ENCODE results near the gene PPM1A. TPM values are rescaled to one million over a fixed set of nuclear protein-coding genes. Genes with fewer than 3 reads are reported as not detected.

The PPM1A gene
- total RNA-seq, 1 donor from 2014 or later, result 29.6 TPM

DNA sequence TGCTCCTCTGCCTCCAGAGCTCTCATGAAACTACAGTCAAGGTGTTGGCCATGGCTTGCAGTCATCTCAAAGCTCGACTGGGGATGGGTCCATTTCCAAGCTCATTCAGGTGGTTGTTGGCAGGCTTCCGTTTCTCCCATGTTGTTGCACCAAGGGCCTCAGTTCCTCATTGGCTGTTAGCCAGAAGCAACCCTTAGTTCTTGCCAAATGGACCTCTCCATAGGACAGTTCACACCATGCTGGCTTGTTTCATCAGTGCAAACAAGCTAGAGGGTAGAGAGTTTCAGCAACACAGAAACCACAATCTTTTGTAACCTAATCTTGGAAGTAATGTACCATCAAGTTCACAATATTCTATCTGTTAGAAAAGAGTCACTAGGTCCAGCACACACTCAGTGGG, 22.7 kb upstream of the PPM1A start:
- no peak for DNase-seq (ENCODE audit: low read depth)

DNA sequence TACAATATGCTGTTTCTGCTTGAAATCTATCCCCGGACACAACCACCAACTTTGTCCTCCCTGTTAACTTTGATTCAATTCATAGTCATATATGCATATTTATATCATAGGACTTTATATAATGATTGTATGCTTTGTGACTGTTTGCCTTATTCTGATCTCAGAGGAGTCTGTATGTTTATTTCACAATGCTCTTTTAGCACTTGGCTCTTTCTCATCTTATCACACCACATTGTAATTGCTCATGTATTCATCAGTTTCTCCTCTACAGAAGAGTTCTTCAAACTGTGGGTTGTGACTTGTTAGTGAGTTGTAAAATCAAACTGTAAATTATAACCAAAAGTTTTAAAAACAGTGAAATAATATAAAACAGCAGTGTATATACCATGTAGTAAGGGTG, 21.7 kb upstream of the PPM1A start:
- DNase-seq (ENCODE audit: low read depth), result no peak

DNA sequence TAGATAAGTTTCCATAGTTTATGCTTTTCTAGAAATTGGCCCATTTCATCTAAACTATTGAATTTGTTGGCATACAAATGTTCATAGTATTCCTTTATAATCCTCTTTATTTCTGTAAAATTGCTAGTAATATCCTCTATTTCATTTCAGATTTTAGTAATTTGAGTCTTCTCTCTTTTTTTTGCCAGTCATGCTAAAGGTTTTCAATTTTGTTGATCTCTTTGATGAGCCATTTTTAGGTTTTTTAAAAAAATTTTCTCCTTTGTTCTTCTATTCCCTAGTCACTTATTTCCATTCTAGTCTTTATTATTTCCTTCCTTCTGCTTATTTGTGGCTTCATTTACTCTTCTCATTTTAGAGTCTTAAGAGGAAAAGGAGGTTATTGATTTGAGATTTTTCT, 19.4 kb upstream of the PPM1A start:
- no peak for DNase-seq (ENCODE audit: low read depth)

DNA sequence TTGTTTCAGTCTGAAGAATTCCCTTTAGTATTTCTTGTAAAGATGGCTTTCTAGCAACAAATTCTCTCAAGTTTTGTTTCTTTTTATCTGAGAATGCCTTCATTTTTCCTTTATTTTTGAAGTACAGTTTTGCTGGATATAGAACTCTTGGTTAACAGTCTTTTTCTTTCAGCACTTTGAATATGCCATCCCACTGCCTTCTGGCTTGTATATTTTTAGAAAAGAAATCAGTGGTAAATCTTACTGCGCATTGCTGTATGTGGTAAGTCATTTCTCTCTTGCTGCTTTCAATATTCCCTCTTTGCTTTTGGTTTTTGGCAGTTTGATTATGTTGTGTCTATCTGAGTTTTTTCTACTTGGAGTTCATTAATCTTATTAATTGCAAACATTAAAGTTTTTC, 16.8 kb upstream of the PPM1A start:
- DNase-seq (ENCODE audit: low read depth), result no peak

DNA sequence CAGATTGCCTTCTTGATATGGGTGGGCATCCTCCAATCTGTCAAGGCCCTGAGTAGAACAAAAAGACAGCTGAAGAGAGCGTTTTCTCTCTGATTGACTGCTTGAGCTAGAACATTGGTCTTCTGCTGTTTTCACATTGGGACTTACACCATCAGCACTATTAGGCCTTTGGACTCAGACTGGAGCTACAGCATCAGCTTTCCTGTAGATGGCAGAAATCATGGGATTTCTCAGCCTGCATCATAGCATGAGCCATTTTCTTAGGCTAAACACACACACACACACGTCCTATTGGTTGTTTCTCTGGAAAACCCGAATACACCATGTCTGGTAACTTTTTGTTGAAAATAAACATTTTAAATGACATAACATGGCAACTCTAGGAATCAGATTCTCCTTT, 15.8 kb upstream of the PPM1A start:
- no peak for DNase-seq (ENCODE audit: low read depth)

DNA sequence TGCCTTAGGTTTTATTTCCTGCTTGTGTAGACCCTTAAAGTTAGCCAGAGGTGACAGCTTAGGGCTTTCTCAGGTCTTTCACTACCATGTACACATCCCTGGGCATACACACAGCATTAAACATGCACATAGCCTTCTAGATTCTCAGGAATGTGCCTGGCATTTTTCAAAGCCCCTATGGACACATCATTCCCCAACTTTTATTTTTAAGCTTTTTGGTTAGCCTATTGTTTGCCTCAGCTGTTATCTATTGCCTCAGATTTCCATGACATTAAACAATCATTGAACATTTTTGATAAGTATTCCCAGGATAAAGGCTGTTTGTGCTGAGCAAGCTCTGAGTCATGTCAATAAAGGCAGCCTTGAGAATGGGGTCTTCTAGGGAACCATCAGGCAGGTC, 15.1 kb upstream of the PPM1A start:
- no peak for DNase-seq (ENCODE audit: low read depth)

DNA sequence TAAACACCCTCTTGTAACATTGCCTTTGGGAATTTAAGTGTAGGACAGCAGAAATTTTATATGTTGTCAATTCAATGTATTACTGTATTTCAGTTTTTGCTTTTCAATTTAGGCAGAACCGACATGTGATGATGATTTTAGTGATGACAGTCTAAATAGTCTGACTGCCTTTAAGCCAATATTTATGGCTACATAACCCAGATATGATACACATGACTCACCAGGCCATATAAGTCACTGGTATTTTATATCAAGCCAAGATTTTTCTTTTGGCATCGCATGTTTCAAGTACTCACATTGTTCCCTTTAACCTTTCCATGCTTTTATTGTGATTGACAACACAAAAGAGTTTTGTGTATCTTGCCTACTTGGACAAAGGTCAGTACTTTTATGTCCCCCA, 13.6 kb upstream of the PPM1A start:
- DNase-seq (ENCODE audit: low read depth), result no peak

DNA sequence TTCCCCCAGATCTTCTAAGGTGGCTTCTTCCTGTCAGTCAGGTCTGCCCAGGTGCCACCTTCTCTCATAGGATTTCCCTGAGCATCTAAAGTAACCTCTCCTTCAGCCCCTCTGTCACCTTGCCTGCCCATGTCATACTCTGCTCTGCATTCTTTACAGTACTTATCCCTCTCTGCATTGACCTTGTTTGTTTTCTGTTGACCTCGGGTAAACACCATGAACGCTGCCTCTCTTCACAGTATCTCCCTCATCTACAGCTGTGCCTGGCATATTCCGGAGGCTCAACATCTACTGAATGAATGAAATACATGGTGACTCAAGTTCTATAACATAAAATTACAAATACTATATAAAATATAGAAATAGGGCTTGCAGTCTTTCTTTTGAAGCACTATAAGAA, 10.1 kb upstream of the PPM1A start:
- DNase-seq (ENCODE audit: low read depth), result no peak

DNA sequence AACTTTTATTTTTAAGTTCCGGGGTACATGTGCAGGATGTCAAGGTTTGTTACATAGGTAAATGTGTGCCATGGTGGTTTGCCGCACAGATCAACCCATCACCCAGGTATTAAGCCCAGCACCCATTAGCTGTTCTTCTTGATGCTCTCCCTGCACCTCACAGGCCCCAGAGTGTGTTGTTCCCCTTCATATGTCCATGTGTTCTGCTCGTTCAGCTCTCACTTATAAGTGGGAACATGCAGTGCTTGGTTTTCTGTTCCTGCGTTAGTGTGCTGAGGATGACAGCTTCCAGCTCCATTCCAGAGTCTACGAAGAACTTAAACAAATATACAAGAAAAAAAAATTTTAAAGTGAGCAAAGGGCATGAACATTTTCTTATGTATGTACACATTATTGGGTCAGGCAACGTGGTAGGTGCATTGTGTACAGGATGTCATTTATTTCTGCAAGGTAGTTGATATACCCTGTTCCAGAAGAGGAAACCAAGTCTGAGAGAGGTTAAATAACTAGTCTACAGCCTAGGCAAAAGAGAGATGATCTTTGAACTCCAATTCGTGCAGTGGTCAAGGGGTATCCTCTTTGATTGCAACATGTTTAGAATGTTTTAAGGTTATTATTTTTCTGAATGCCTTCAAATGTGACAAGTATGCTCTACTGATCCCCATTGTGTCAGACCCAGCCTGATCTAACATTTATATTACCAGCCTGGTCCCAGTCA, 8.7 kb upstream of the PPM1A start:
- no peak for DNase-seq (ENCODE audit: low read depth)

DNA sequence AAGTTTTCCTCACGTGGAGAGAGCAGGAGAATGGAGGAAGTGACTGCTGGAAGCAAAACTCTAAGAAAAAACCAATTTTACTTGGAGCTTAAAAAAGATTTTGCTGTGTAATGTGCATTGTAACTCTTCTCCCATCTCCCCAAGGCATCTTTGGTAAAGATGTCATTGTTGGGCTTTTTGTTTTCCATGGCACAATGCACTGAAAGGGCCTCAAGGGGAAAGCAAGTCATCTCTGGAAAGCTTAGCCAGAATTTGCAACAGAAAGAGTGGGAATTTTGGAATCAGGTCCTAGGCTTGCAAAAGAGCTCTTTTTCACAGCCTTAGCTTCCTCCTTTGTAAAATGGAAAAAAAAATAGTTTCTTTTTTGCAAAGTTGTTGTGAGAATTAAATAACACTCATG, 7.9 kb upstream of the PPM1A start:
- DNase-seq (ENCODE audit: low read depth), result no peak

DNA sequence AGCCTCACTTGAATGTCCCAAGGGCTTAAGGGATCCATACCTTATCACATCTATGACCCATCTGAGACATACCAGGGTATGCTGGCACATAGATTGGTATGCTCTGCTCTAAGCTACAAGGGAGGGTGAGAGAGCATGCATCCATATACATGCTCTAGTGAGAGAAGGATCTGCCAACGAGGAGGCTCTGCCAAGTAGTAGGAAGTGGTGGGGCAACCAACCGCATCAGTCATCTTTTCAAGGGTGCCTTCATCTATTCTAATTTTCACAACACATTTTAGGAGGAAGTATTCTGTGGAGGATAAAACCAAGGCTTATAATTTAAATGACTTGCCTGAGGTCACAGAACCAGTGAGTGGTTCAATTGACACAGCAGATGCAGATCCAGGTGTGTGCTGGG, 6.6 kb upstream of the PPM1A start:
- no peak for DNase-seq (ENCODE audit: low read depth)

DNA sequence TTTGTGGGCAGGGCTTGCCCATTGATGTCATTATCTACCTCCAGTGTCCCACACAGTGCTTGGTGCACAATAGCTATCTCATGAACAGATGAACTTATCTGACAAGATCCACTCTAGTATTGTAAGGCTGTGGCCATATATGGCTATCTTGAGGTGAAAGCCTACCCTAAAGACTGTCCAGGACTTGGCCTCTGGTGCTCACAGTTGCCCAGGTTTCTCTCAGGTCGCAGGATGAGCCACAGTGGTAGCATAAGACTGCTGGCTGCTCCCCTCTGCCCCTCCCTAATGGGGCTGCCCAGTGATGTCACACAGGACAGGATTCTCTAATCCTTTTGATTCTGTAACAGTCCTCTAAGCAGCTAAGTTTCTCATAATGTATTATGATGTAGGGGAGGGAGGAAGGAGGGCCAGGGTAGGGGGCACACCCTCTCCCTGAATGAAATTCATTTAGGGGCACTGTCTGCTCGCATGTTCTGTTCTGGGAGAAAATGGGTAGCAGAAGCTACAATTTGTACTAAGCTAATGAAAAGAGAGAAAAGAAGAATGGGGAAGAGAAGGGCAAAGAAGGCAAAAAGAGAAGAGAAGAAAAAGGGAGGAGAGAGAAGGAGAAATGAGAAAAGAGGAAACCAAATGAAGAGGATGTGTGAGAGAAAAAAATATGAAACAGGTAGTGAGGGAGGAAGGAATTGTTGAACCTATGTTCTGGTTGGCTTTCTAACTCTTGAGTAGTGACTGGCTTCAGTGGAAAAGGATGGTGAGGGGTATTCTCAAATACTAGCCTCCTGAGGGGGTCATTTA, 3.4 kb upstream of the PPM1A start:
- DNase-seq (ENCODE audit: low read depth), result no peak

DNA sequence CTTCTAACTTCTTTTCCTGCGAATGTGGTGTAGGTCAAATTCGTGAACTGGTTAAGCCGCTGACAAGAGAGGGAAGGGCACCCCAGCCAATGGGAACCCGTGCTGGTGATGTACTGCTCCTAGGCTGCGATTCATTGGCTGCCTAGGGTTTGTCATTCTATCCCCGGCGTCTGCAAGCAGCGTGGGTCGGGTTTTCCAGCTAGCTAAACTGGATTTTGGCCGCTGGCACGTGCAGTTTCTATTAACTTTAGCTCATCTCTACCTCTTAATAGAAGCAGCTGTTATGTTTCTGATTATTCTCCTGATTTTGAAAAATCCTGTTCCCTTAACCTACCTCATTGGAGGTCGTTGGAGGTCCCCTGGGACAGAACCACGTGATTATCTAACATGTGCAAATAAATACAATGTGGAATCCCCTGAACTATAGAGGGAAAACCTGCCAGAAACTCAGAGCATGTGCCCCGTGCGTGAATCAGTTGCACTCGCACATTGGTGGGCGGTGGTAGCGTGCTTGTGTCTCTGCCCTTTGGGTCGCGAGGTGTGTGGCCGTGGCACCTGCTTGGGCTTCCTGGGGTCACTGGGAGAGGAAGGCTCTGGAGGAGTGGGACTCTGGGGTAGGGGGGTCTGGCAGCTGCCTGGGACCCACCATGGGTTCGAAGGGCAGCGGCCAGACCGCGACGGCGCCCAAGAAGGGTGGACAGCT, 876 bp upstream of the PPM1A start:
- DNase-seq (ENCODE audit: low read depth), result peak; percentile 95

DNA sequence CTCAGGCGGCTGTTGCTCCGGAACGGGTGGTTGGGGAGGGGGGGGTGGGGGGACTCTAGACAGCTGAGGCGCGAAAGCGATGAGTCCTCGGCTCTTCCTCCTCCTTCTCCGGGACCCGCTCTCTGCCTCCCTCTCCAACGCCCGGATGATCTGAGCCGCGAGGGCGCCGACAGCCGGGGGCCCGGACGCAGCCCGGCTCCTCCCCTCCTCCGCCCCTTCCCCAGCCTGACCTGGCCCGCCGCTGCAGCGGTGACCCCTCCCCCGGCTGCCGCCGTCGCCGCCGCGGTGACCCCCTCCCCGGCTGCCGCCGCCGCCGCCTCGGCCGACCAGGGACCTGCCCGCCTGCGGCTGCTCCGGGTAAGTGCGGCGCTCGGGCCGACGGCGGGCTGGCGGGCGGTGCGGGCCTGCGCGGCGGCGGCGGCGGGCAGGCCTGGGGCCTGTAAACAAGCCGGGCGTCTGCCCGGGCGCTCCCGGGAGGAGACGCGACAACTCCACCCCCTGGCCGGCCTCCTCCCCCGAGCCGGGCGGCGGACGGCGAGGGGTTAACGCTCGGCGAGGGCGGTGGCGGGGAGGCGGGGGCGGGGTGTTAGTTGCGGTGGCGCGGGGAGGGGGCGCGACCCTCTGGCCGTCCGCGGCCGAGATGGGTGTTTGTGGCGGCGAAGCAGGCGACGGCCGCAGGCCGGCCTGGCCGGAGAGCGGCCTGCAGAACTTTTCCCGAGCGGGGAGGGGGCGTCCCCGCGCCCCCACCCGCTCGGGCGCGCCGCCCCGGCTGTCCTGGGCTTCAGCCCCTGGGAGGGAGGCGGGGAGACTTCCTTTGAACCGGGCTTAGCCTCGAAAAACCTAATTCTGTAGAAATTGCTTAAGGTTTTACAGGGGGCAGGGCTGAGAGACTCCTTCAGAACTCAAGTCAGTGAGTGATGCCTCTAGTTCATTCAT, 568 bp downstream of the PPM1A start:
- DNase-seq (ENCODE audit: low read depth), result peak; percentile 73

DNA sequence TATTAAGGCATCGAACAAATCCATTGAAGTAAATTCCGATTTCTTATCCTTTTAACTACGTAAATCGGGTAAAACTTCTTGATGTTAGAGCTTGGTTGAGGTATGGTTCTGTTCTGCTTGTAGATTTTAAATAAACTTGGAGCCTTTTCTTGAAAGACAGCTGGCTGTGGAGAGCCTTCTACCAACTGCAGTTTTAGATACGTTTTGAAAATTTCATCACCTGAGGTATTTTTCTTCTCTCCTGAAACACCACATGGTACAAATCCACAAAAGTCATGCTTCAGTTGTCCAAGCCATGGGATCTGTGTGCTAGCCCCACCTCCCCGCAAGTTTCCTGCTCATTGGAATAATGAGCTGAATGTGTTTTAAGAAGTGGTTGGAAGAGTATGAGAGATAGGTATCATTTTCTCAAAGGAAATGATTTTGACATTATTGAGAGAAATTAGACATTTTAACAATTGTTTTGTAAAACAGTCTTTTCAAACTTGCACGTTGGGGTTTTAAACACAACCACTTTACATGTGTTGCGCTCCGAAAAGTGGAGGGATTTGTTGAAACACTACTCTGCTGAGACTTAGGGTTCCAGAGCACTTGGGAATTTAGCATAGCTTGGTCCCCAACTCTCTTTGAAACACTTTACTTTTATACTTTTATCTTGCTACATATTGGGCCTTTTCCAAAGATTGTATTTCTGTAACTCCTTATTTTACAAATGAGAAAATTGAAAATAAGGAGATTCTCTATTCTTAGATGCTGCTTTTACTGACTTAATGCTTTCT, 1.4 kb downstream of the PPM1A start:
- DNase-seq (ENCODE audit: low read depth), result peak; percentile 24

DNA sequence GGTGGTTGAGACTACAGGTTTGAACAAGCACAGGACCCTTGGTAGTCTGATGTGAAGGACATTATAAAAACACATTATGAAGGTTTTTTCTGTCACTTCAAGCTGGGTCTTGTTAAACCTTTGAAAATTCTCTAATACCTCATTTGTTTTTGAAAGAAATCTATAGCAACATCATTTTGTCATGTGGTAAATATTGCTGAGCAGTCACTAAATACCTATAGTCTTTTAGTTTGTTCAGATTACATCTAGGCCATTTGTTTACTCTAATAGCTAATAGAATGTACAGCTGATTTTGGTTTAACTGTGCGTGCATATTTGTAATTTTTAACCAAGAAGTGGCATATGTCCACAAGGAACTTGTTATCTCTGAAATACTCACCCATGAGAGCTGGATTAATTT, 2.9 kb downstream of the PPM1A start:
- DNase-seq (ENCODE audit: low read depth), result no peak

DNA sequence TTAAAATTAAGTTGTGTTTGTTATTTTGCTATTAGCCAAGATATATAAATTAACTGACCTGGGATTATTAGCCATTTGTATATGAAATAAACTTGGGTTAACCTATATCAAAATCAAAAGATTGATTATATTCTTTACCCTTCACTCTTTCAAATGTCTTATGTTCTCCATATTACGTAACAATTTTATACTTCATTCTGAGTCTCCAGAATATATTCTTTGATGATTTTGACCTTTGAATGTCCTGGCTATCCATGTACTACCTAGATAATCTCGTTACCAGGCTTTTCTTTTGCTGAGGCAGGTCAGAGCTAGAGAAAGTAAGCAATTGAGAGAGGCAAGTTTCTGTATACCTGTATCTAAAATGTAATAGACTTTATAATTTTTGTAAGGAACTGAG, 3.6 kb downstream of the PPM1A start:
- no peak for DNase-seq (ENCODE audit: low read depth)

DNA sequence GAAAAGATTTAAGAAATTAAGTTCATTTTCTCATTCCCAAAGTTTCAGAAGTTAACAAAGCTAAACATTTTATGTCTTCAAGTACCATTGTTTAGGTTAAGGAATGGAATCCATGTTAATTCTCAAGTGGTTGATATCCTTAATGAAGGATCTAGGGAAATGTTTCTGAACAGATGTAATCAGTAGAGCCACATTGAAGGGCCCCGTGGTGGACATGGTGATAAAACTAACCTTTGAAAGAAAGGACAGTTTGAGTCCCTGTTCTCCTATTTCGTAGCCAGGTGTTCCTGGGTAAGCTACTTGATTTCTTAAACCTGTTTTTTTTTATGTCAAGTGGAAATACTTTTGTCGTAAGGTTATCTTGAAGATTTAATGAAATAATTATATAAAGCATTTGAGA, 4.6 kb downstream of the PPM1A start:
- DNase-seq (ENCODE audit: low read depth), result no peak

DNA sequence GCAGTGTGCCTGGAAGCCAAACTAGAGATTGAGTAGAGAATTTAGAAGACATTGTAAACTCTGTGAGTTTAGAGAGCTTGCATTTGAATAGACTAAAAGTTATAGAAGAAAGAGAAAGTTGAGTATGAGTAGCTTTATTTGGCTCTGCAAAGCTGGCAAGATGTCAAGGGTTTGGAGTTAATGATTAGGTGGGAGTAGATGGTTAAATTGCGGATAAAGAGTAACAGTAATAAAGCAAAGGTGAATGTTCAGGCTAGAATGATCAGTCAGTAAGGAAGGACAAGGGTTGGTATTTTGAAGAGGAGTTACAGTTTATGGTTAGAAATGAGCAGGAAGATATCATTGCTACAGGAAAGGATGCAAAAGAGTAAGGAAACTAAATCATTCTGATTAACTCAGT, 5.2 kb downstream of the PPM1A start:
- DNase-seq (ENCODE audit: low read depth), result no peak

DNA sequence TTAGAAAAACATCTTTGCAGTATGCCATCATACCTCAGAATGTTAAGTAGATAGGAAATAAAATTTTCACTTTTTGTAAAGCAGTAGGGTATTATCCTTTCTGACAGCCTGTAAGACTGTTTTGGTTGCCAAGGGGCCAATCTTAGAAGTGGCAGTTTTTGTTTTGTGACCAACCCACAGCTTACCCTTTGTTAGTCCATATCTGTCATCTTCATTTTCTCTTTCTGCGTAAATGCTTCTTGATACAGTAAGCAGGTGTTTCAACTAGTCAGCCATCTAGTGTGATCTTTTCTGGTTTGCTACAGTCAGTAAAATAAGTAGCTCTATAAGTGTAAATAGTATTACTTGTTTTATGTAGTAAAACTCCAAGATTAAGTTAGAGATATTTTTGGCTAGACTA, 8.8 kb downstream of the PPM1A start:
- DNase-seq (ENCODE audit: low read depth), result no peak

DNA sequence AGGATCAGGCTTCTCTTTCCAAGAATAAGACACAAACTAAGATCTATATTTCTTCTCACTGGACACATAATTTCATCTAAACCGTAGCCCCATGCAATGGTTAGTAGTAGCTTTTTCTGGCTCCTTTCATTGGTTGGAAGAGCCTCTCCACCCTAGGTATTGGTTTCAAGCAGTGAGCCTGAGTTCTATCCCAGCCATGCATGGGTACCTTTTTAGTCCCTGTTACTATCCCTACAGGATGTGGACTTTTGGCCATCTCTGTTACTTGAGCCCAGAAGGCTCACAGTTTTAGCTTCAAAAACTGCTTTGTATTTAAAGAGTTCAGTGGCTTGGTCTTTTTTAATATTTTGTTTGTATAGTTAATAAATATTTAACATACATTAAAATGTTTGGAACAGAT, 16.1 kb downstream of the PPM1A start:
- DNase-seq (ENCODE audit: low read depth), result no peak
